GM18858 (cell line): ENCODE measurements around the gene RPS6KA2.
"Not testable (repeated sequence)": the region's sequence is repeated elsewhere in the genome, so short reads cannot be mapped to it uniquely, and the experiment has no call there.

ENCODE experiments used
- ATAC-seq: cut with Tn5 transposase; IDR thresholded peaks from one replicate; pipeline ENCODE4 v1.9.1; 2021; ENCODE audit not compliant: unreplicated experiment

The RPS6KA2 gene

GRCh38 chr6:166411271-166411670 lies 215.8 kb downstream of the RPS6KA2 start:
- ATAC-seq: no peak

- no peak for ATAC-seq
These were observed 216.6 kb downstream of the RPS6KA2 start for GRCh38 chr6:166410426-166410935.

GRCh38 chr6:166408936-166409755 lies 217.9 kb downstream of the RPS6KA2 start:
- ATAC-seq: no peak

- ATAC-seq: no peak
These were observed 220.9 kb downstream of the RPS6KA2 start for GRCh38 chr6:166406197-166406596.

GRCh38 chr6:166405386-166405785 lies 221.7 kb downstream of the RPS6KA2 start:
- ATAC-seq: no peak

GRCh38 chr6:166402582-166403277 lies 224.3 kb downstream of the RPS6KA2 start:
- ATAC-seq: no peak

- ATAC-seq: peak; percentile 83
These were observed 226.3 kb downstream of the RPS6KA2 start for GRCh38 chr6:166400649-166401250.

- ATAC-seq: no peak
These were observed 226.9 kb downstream of the RPS6KA2 start for GRCh38 chr6:166400181-166400580.

- ATAC-seq: no peak
These were observed 228.7 kb downstream of the RPS6KA2 start for GRCh38 chr6:166398348-166398747.

- no peak for ATAC-seq
These were observed 229.2 kb downstream of the RPS6KA2 start for GRCh38 chr6:166397849-166398248.

GRCh38 chr6:166395778-166396177 lies 231.3 kb downstream of the RPS6KA2 start:
- no peak for ATAC-seq

- ATAC-seq: no peak
These were observed 231.7 kb downstream of the RPS6KA2 start for GRCh38 chr6:166395351-166395750.

- no peak for ATAC-seq
These were observed 232.8 kb downstream of the RPS6KA2 start for GRCh38 chr6:166394036-166394892.

- no peak for ATAC-seq
These were observed 233.6 kb downstream of the RPS6KA2 start for GRCh38 chr6:166393535-166393823.

GRCh38 chr6:166392755-166393534 lies 234.1 kb downstream of the RPS6KA2 start:
- not testable (repeated sequence) for ATAC-seq

GRCh38 chr6:166389119-166389518 lies 237.9 kb downstream of the RPS6KA2 start:
- ATAC-seq: no peak

- ATAC-seq: no peak
These were observed 238.6 kb downstream of the RPS6KA2 start for GRCh38 chr6:166388290-166389004.

GRCh38 chr6:166387642-166388289 lies 239.3 kb downstream of the RPS6KA2 start:
- ATAC-seq: no peak

GRCh38 chr6:166387098-166387497 lies 240.0 kb downstream of the RPS6KA2 start:
- not testable (repeated sequence) for ATAC-seq
